HS-27A (cell line): Measurements from ENCODE around the gene CCT3.
"Not testable (repeated sequence)": the region's sequence is repeated elsewhere in the genome, so short reads cannot be mapped to it uniquely, and the experiment has no call there.

ENCODE experiments used
- DNase-seq: peaks from one replicate; pipeline ENCODE4 v3.0.0-alpha.2; 2012; ENCODE audit warnings: low read depth, missing footprints

CCT3 gene

DNA sequence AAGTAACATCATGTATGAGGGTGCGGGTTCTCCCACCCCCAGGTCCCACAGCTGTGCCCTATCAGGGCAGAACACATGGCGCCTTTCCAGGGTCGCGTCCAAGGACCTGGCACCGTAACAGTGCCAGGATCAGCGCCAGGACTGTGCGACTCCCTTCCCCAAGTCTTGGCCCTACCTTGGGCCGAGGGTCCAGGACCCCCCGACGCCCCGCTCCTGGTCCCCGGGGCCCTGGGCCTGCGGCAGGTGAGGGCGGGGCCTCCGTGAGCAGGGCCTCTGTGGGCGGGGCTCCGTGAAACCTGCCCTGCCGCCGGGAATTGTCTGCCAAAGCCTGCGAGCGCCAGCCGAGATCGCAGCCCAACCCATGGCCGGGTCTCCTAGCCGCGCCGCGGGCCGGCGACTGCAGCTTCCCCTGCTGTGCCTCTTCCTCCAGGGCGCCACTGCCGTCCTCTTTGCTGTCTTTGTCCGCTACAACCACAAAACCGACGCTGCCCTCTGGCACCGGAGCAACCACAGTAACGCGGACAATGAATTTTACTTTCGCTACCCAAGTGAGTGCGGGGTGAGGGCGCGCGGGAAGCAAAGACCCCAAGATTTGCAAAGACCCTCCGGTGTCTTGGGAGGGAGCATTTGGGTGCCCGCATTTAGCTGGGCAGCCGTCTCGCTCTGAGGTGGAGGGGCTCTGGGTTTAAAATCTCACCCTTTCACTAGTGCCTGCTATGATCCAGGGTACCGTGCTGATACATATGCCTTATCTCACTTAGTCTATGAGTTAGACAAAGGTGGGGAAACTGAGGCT lies 31.0 kb upstream of the CCT3 start, which contains the start of gene RHBG:
Gene RHBG, plus strand, starts transcription at position 323 of the 796 bp plus-strand sequence. Its CDS starts 39 bp downstream, at position 362.
- DNase-seq, result no peak

- DNase-seq, result no peak
These were observed 30.1 kb upstream of the CCT3 start for GRCh38 chr1:156368157-156368658.

- DNase-seq, result no peak
These were observed 29.5 kb upstream of the CCT3 start for GRCh38 chr1:156367383-156368156.

- DNase-seq, result no peak
These were observed 28.5 kb upstream of the CCT3 start for GRCh38 chr1:156366378-156367166.

DNA sequence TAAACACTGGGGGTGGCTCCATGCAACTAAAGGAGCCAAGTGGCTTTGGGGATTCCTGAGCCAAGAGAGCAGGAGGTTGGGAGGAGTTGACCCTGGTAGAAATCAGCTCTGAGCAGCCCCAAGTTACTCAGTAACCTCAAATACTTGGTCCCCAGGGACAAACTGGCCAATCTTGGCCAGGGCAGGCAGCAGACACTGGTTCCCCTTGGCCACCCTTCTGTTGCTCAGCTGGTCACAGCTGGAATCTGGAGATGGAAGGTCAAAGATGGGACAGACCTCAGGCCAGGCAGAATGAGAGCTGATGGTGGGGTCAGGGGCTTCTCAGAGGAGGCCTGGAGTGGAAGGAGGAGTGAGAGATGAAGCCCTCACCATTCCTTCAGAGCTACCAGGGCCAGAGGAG lies 27.7 kb upstream of the CCT3 start:
- no peak for DNase-seq

- no peak for DNase-seq
These were observed 22.4 kb upstream of the CCT3 start for GRCh38 chr1:156360534-156360933.

- no peak for DNase-seq
These were observed 21.9 kb upstream of the CCT3 start for GRCh38 chr1:156359973-156360372.

- no peak for DNase-seq
These were observed 21.2 kb upstream of the CCT3 start for GRCh38 chr1:156359249-156359648.

- DNase-seq, result no peak
These were observed 20.5 kb upstream of the CCT3 start for GRCh38 chr1:156358641-156359040.

- no peak for DNase-seq
These were observed 19.9 kb upstream of the CCT3 start for GRCh38 chr1:156357977-156358376.

GRCh38 chr1:156356875-156357534 lies 18.9 kb upstream of the CCT3 start:
- DNase-seq, result no peak

- no peak for DNase-seq
These were observed 18.3 kb upstream of the CCT3 start for GRCh38 chr1:156356262-156356874.

DNA sequence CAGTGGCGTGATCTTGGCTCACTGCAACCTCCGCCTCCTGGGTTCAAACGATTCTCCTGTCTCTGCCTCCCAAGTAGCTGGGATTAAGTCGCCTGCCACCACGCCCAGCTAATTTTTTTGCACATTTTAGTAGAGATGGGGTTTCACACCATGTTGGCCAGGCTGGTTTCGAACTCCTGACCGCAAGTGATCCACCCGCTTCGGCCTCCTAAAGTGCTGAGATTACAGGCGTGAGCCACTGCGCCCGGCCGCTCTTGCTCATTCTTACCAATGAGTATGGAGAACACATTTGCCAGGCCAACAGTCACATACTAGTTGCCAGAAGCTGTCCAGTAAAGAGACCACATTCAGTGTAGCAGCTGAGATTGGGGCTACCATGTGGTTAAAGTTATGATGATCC lies 14.4 kb upstream of the CCT3 start:
- DNase-seq, result not testable (repeated sequence)

DNA sequence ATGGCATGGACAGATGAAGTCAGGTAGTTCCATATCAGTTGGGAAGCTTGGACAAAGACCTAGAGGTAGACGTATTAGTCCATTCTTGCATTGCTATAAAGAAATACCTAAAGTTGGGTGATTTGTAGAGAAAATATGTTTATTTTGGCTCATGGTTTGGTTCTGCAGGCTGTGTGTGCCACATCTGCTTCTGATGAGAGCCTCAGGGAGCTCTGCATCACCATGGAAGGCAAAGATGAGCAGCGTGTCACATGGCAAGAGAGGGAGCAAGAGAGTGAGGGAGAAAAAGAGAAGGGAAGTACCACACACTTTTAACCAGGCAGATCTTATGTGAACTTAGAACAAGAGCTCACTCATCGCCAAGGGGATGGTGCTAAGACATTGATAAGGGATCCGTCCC lies 9.2 kb upstream of the CCT3 start:
- DNase-seq, result no peak

DNA sequence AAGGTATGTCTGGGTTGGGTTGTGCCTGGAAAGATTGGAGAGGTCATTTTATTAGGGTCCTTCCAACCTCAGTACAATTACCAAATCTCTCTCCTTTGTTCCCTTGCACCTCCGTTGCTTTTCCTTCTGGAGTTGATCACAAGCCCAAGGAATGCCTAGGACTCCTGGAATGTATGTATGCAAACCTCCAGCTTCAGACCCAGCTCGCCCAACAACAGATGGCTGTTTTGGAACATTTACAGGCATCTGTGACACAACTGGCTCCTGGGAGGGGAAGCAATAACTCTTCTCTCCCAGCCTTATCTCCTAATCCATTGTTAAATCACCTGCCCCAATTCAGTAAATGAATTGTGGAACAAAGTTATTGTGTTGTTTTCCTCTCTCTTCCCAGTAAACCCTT lies 8.5 kb upstream of the CCT3 start:
- no peak for DNase-seq

DNA sequence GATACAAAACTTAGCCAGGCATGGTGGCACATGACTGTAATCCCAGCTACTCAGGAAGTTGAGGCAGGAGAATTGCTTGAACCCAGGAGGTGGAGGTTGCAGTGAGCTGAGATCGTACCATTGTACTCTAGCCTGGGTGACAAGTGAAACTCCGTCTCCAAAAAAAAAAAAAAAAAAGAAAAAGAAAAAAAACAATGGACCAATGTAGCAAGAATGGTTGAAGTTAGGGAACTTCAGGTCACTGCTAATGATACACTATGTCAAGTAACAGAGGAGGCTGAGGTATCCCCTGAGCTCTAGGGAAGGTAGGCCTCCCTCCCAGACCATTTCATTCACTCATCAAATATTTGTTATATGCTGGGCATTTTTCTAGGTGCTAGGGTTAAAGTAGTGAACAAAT lies 7.9 kb upstream of the CCT3 start:
- not testable (repeated sequence) for DNase-seq

GRCh38 chr1:156344409-156344808 lies 6.3 kb upstream of the CCT3 start:
- no peak for DNase-seq

- DNase-seq, result no peak
These were observed 4.3 kb upstream of the CCT3 start for GRCh38 chr1:156342166-156342955.

DNA sequence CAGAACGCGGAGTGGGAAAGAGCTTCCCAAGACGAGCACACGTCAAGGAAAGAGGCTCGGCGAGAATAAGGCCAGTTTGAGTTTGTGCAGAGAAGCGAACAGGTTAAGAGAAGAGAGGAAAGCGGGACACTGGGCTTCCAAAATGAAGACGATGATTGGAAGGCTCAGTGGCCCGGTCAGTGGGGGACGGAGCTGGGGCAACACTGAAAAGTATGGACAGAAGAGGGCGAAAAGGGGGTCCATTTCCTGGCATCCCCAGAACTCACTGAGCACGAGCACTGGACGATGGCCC lies 258 bp downstream of the CCT3 start:
- DNase-seq, result no peak

- DNase-seq, result no peak
These were observed 822 bp downstream of the CCT3 start for GRCh38 chr1:156337052-156337887.
